Posterior vena cava (tissue), 2 donors: ENCODE results near the gene CACNA1C. TPM values are rescaled to one million over a fixed set of nuclear protein-coding genes. Genes with fewer than 3 reads are reported as not detected.
"Not testable (repeated sequence)": the region's sequence is repeated elsewhere in the genome, so short reads cannot be mapped to it uniquely, and the experiment has no call there.

Experiments
- DNase-seq: peaks from one replicate; pipeline ENCODE4 v3.0.0-alpha.2; 2020; ENCODE audit warnings: low spot score
- intact Hi-C, 2 donors: fragments of 100-400 bp; cut with DNase I; formaldehyde crosslinking; loops; one replicate each; pipeline versions ENCODE4 v1.14.1 to v1.14.2; 2022 to 2023
- total RNA-seq, 2 donors: library from RNA; stranded (reverse); fragmentation: NEBNext Ultra II Directional; extraction: Animal tissue kit (Norgen Biotek cat#: 25700); gene quantifications; one replicate each; pipeline ENCODE4 v1.2.1, GENCODE V29; 2021
- donor health status: DM: yes; HTN: yes; CAD: no.
- donor health status: DM: yes; HTN: yes; CAD: no.

Gene CACNA1C
- total RNA-seq, 2 donors from 2014 or later: 71.3 to 71.8 TPM

GRCh38 chr12:2236506-2237294, 183.9 kb downstream of the CACNA1C start:
- no peak for DNase-seq
- intact Hi-C loops: no loop called here

- intact Hi-C loops: no loop called here
These were observed 185.3 kb downstream of the CACNA1C start for GRCh38 chr12:2238111-2238510.

GRCh38 chr12:2239381-2239871, 186.6 kb downstream of the CACNA1C start:
- intact Hi-C loops: no loop called here
- no peak for DNase-seq

More at GRCh38 chr12:2238111-2238510, 185.3 kb downstream of the CACNA1C start:
- no peak for DNase-seq

- intact Hi-C loops: no loop called here
- DNase-seq: no peak
These were observed 187.6 kb downstream of the CACNA1C start for GRCh38 chr12:2240390-2240789.

- no peak for DNase-seq
- intact Hi-C loops: no loop called here
These were observed 188.2 kb downstream of the CACNA1C start for GRCh38 chr12:2240984-2241383.

- intact Hi-C loops: no loop called here
These were observed 189.4 kb downstream of the CACNA1C start for GRCh38 chr12:2242216-2242615.

GRCh38 chr12:2242816-2243215, 190.0 kb downstream of the CACNA1C start:
- no peak for DNase-seq
- intact Hi-C loops: no loop called here

More at GRCh38 chr12:2242216-2242615, 189.4 kb downstream of the CACNA1C start:
- no peak for DNase-seq

GRCh38 chr12:2243275-2243674, 190.5 kb downstream of the CACNA1C start:
- intact Hi-C loops: no loop called here
- DNase-seq: no peak

- intact Hi-C loops: no loop called here
- no peak for DNase-seq
These were observed 191.4 kb downstream of the CACNA1C start for GRCh38 chr12:2244013-2244861.

- intact Hi-C loops: no loop called here
- DNase-seq: no peak
These were observed 193.6 kb downstream of the CACNA1C start for GRCh38 chr12:2246358-2246757.

- intact Hi-C loops: no loop called here
- DNase-seq: no peak
These were observed 194.3 kb downstream of the CACNA1C start for GRCh38 chr12:2247120-2247519.

- DNase-seq: no peak
- intact Hi-C loops: no loop called here
These were observed 194.8 kb downstream of the CACNA1C start for GRCh38 chr12:2247596-2247995.

- intact Hi-C loops: no loop called here
These were observed 195.5 kb downstream of the CACNA1C start for GRCh38 chr12:2248087-2248900.

GRCh38 chr12:2248901-2249381, 196.2 kb downstream of the CACNA1C start:
- no peak for DNase-seq
- intact Hi-C loops: no loop called here

More at GRCh38 chr12:2248087-2248900, 195.5 kb downstream of the CACNA1C start:
- DNase-seq: no peak

GRCh38 chr12:2250797-2251196, 198.0 kb downstream of the CACNA1C start:
- DNase-seq: no peak
- intact Hi-C loops: no loop called here

- DNase-seq: no peak
- intact Hi-C loops: no loop called here
These were observed 198.9 kb downstream of the CACNA1C start for GRCh38 chr12:2251526-2252209.

- intact Hi-C loops: no loop called here
- no peak for DNase-seq
These were observed 202.5 kb downstream of the CACNA1C start for GRCh38 chr12:2255311-2255710.

- intact Hi-C loops, DNase-seq: not testable (repeated sequence)
These were observed 202.9 kb downstream of the CACNA1C start for GRCh38 chr12:2255731-2256130.

GRCh38 chr12:2256453-2256852, 203.7 kb downstream of the CACNA1C start:
- DNase-seq: no peak
- intact Hi-C loops: no loop called here
